ENCODE measurements around the gene LANCL3.
"Not testable (repeated sequence)": the region's sequence is repeated elsewhere in the genome, so short reads cannot be mapped to it uniquely, and the experiment has no call there.

- TF ChIP-seq POLR2AphosphoS5 (IDR thresholded peaks at IDR 0.05): not testable (repeated sequence)
- TF ChIP-seq, protein P1, sequence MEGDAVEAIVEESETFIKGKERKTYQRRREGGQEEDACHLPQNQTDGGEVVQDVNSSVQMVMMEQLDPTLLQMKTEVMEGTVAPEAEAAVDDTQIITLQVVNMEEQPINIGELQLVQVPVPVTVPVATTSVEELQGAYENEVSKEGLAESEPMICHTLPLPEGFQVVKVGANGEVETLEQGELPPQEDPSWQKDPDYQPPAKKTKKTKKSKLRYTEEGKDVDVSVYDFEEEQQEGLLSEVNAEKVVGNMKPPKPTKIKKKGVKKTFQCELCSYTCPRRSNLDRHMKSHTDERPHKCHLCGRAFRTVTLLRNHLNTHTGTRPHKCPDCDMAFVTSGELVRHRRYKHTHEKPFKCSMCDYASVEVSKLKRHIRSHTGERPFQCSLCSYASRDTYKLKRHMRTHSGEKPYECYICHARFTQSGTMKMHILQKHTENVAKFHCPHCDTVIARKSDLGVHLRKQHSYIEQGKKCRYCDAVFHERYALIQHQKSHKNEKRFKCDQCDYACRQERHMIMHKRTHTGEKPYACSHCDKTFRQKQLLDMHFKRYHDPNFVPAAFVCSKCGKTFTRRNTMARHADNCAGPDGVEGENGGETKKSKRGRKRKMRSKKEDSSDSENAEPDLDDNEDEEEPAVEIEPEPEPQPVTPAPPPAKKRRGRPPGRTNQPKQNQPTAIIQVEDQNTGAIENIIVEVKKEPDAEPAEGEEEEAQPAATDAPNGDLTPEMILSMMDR (IDR thresholded peaks at IDR 0.05): not testable (repeated sequence)
Measured at GRCh38 chrX:37523673-37524072, 47.8 kb upstream of the LANCL3 start.

All from suprapubic skin (tissue), 3 donors.